ENCODE measurements around the gene NUDT14.

Gene NUDT14

GRCh38 chr14:105146181-105146975, 34.7 kb downstream of the NUDT14 start:
- no peak for DNase-seq (ENCODE audit: low read depth)

DNA sequence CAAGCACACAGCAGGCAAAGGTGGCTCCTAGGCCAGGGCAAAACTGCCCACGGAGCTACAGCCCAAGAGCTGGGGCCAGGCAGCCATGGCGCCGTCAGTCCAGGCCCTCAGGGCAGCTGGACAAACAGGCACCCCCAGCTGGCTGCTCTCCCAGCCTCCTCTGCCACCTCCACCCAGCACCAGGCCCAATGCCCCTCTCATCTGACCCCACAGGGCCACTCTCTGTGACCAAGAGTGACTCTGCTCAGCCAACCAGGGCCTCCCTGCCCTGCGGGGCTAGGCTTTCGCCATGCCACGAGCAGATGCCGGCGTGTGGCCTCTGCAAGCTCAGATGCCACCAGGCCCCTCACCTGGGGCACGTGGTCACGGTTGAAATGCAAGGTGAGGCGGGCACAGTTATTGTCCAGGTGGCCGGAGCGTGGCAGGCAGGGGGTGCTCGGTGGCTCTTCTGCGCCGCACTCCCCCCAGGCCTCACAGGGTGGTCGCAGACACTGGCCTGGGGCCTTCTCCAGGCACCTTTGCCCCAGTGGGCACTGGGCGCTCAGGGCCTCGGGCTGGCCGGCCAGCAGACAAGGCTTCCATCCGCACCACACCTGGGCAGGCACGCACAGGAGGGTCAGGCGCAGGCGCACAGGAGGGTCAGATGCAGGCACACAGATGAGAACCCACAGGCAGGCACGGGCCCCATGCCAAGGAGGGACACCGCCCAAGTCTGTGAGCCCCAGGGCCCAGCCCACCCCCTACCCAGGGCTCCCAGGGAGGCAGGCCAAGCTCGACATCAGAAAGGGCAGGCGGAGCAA, 35.5 kb downstream of the NUDT14 start:
- no peak for DNase-seq (ENCODE audit: low read depth)

DNA sequence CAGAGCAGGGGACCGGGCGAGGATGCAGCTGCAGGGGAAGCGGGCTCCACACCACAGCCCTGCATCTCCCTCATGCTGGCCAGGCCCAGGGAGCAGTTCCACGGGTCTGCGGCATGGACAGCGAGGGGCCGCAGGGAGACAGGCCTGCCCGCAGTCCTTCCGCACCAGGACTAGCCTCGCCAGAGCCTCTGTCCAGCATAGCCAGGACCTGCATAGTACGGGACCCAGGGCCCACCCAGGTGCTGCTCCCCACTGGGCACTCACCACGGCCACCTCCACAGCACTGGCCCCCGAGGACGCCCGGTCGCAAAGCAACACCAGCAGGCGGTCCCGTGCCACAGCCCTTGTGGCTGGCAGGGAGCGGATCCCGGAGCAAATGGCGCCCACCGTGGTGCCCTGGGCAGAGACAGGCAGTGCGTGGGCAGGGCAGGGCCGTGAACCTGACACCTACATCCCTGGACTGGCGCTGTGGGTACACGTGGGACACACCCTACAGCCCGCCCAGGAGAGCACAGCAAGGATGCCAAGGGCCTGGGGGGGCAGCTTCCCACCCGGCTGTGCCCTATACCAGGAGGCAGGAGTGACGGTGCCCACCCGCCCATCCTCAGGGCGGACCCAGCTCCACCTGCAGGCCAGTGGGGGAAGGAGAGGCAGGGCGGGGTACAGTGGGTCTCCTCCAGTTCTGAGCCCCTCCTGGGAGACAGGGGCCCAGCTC, 36.3 kb downstream of the NUDT14 start:
- DNase-seq (ENCODE audit: low read depth), result no peak

- no peak for DNase-seq (ENCODE audit: low read depth)
Observed at GRCh38 chr14:105144026-105144665, 37.0 kb downstream of the NUDT14 start.

DNA sequence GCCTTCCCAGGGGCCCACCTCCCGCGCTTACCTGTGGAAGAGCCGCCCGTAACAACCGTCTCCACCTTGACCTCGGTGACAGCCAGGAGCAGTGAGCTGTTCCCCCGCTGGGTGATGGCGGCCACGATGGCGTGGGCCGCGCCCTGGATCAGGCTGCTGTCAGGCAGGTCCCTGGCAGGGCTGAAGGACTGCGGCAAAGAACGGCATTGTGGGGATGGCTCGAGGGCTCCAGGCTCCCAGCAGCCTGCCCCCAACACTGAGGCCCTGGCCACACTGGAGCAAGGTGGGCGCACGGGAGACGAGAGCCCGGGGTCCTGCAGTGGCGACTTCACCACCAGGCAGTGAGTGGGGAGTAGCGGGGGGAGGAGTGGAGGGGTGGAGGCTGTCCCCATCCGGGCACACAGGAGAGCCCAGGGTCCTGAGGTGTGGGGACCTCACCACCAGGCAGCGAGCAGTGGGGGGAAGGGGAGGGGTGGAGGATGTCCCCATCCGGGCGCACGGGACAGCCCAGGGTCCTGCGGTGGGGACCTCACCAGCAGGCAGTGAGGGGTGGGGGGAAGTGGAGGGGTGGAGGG, 37.6 kb downstream of the NUDT14 start:
- no peak for DNase-seq (ENCODE audit: low read depth)

DNA sequence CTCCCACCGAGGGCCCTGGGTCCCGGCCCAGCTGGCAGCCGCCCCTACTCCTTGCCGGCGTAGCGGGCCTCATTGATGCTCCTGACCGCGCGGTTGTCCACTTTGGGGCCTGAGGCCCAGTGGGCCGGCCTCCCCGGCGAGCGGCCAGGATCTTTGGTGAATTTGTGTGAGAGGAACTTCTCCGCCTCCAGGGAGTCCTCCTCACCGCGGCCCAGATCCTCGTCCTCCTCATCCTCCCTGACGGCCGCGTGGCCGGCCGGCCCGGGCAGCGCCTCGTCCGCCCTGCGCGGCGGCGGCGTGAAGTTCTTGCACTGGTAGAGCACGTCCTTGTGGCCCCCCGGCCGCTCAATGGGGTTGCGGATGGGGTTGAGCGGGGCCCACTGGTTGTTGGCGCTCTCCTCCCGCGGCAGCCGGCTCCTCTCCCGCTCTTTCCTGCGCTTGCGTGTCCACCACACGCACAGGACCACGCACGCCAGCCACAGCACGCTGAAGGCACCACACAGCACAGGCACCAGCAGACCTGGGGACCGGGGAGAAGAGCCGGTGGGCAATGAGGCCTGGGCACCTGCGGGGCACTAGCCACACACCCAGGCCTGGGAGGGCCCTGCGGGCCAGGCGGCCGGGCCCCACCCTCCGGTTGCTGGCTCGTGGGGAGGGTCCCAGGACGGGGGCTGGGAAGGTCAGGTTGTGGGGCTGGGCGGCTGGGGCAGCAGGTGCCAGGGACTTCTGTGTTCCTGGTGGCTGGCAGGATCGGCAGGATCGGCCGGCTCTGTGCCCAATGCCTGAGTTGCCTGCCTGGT, 38.3 kb downstream of the NUDT14 start:
- no peak for DNase-seq (ENCODE audit: low read depth)

GRCh38 chr14:105141486-105142281, 39.4 kb downstream of the NUDT14 start:
- DNase-seq (ENCODE audit: low read depth), result no peak

DNA sequence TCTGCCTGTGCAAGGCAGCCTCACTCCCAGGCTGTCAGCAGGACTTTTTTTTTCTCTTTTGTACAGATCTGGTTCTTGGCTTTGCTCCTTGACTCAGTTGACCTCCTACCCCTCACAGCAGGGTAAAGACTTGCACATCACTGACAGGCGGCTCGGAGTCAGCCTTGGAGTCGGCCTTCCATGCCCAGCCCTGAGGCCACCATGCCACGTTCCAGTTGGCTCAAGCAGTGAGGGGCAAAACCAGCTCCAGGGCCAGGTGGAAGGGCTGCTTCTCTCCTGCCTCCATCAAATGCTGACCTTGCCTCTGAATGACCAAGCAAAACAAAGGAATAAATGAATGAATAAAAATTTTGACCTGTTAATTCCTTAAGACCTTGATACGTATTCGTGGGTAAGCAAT, 40.1 kb downstream of the NUDT14 start:
- no peak for DNase-seq (ENCODE audit: low read depth)

GRCh38 chr14:105140581-105140980, 40.5 kb downstream of the NUDT14 start:
- DNase-seq (ENCODE audit: low read depth), result no peak

DNA sequence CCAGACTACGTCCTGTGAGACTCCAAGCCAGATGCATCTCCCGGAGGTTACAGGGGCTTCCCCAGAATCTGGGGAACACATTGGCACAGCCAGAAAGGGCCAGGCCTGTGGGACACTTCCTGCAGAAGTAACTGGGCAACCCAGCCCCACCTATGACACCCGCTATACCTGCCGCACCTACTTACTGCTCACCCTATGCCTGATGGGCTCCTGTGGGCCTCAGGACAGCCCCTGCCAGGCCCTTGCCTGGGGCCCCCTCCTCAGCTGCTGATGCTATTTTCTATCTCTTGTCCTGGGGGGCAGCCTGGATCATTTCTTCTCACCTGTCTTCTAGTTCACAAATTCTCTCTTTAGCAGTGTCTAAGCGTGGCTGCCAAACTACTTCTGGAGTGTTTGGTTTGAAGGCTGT, 41.3 kb downstream of the NUDT14 start:
- no peak for DNase-seq (ENCODE audit: low read depth)

GRCh38 chr14:105139212-105139825, 41.8 kb downstream of the NUDT14 start:
- no peak for DNase-seq (ENCODE audit: low read depth)

DNA sequence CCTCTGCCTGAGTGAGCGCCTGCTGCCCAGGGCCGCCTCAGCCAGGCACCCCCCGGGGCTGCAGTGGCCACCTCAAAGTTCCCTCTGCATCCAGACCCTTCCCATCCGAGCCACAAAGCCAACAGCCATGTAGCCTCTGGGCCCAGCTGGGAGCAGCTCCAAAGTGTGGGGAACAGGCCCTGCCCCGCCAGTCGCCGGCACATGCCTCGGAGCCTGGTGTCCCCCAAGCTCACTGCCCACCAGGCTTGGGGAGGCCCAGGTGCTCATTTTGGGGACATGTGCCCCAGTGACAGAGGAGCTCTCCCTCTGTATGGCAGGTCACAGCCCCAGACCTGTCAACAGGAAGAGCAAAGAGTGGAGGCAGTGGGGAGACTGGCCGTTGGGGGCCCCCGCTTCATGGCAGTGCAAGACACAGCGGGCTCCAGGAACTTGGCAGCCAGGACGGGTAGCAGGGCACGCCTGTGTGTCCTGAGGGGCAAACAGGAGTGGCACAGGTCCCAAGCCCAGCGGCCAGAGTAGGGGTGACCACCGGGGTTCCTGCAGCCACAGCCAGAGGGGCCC, 42.5 kb downstream of the NUDT14 start:
- DNase-seq (ENCODE audit: low read depth), result no peak

- DNase-seq (ENCODE audit: low read depth), result no peak
Observed at GRCh38 chr14:105138021-105138541, 43.0 kb downstream of the NUDT14 start.

GRCh38 chr14:105137481-105138020, 43.6 kb downstream of the NUDT14 start:
- no peak for DNase-seq (ENCODE audit: low read depth)

GRCh38 chr14:105136401-105137322, 44.5 kb downstream of the NUDT14 start:
- no peak for DNase-seq (ENCODE audit: low read depth)

- no peak for DNase-seq (ENCODE audit: low read depth)
Observed at GRCh38 chr14:105135700-105136395, 45.3 kb downstream of the NUDT14 start.
